TTC549 (cell line): ENCODE measurements around the gene PIGB.
"Not testable (repeated sequence)": the region's sequence is repeated elsewhere in the genome, so short reads cannot be mapped to it uniquely, and the experiment has no call there.

Experiments
- FAIRE-seq: peaks from 2 replicates; lab custom pipeline; 2012; peaks lifted over from hg19 to GRCh38; lab: Jason Lieb, UNC

The PIGB gene

GRCh38 chr15:55383687-55384086, 64.7 kb downstream of the PIGB start:
- FAIRE-seq = no peak

GRCh38 chr15:55387027-55387426, 68.0 kb downstream of the PIGB start:
- no peak for FAIRE-seq

GRCh38 chr15:55389264-55389607, 70.2 kb downstream of the PIGB start:
- no peak for FAIRE-seq

- FAIRE-seq = no peak
Observed at GRCh38 chr15:55394694-55395093, 75.7 kb downstream of the PIGB start.

GRCh38 chr15:55398243-55398642, 79.2 kb downstream of the PIGB start:
- FAIRE-seq = no peak

GRCh38 chr15:55400050-55400449, 81.0 kb downstream of the PIGB start:
- not testable (repeated sequence) for FAIRE-seq

GRCh38 chr15:55401786-55402246, 82.8 kb downstream of the PIGB start:
- FAIRE-seq = no peak

- FAIRE-seq = no peak
Observed at GRCh38 chr15:55402707-55403106, 83.7 kb downstream of the PIGB start.

- no peak for FAIRE-seq
Observed at GRCh38 chr15:55403531-55403930, 84.5 kb downstream of the PIGB start.
